ENCODE data around the gene GPC5. TPM values are rescaled to one million over a fixed set of nuclear protein-coding genes. Genes with fewer than 3 reads are reported as not detected.

The GPC5 gene
- total RNA-seq, 1 experiment from 2014 or later = 0.15 TPM

DNA sequence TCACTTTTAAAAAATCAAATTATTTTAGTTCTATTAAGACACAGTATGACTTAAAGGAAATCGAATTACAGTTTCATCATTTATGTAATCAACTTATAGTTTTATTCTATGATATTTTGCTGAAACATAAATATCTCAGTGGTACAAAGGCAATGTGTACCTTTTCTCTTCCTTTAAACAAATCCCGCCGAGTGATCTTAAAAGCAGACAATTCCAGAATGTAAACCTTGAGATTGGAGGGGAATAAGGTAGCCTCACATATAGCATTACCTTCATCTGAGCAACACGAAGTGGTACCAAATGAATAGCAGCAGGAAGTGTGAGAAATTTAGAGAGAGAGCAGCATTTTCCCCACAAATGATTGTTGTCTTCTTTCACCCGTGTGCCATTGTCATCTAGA is 986.0 kb downstream of the GPC5 start:
- DNase-seq = no peak
- Histone ChIP-seq H3K4me1 (ENCODE audit: insufficient read depth, low read length) (no peaks in the 10 kb centered on the region), H3K23ac (ENCODE audit: insufficient read length, low read depth, low read length) (no peak overlapping the region), H2AK5ac (ENCODE audit: insufficient read length, low read length) (no peak overlapping the region), H4K5ac (ENCODE audit: insufficient read length, low read depth, low read length) (no peak overlapping the region), H3K56ac (ENCODE audit: insufficient read length, low read depth, low read length) (no peak overlapping the region), H3K14ac (ENCODE audit: insufficient read depth, low read length) (no peak overlapping the region), H3K18ac (ENCODE audit: insufficient read length, low read depth, low read length) (no peak overlapping the region), H2BK15ac (ENCODE audit: low read depth, low read length) (no peak overlapping the region), H2AFZ (ENCODE audit: low read length) (no peak overlapping the region), H3K9me3 (ENCODE audit: control insufficient read depth, low read depth, low read length) (no peaks in the 10 kb centered on the region), H3K4ac (ENCODE audit: low read depth, low read length) (no peak overlapping the region), H3K4me2 (ENCODE audit: insufficient read depth, insufficient read length, low read length) (no peak overlapping the region), H3K27me3 (ENCODE audit: insufficient read depth, low read length) (no peaks in the 10 kb centered on the region), H2BK20ac (ENCODE audit: low read depth, low read length, poor library complexity, severe bottlenecking) (no peak overlapping the region), H2BK12ac (ENCODE audit: insufficient read length, low read depth, low read length) (no peak overlapping the region), H2BK5ac (ENCODE audit: insufficient read length, low read length) (no peak overlapping the region), H3K79me2 (ENCODE audit: insufficient read depth, low read length) (no peaks in the 10 kb centered on the region), H3K27ac (ENCODE audit: insufficient read length, low read depth, low read length) (no peak overlapping the region), H4K20me1 (ENCODE audit: control insufficient read depth, insufficient read depth, insufficient read length) (no peaks in the 10 kb centered on the region), H3K23me2 (ENCODE audit: insufficient read length, low read depth, low read length, poor library complexity, severe bottlenecking) (no peaks in the 10 kb centered on the region), H4K91ac (ENCODE audit: insufficient read length, low read depth, low read length) (no peak overlapping the region), H3T11ph (ENCODE audit: low read length) (no peak overlapping the region), H2BK120ac (ENCODE audit: low read depth, low read length, poor library complexity, severe bottlenecking) (no peak overlapping the region), H3K9ac (ENCODE audit: extremely low read depth, insufficient read length, low read length) (no peak overlapping the region), H4K8ac (replicated peaks; ENCODE audit: insufficient read length, low read depth, low read length) (no peak overlapping the region), H3K79me1 (ENCODE audit: insufficient read depth, low read depth, low read length, poor library complexity, severe bottlenecking) (no peaks in the 10 kb centered on the region)
- Mint-ChIP-seq H3K4me1 (no peaks in the 10 kb centered on the region), H3K36me3 (ENCODE audit: insufficient read depth in 1 of 3, low read depth in 3 of 3) (no peaks in the 10 kb centered on the region), H3K4me3 (no peak overlapping the region), H3K27me3 (ENCODE audit: low read depth) (peaks cover 6% of the 10 kb centered on the region), H3K9me3 (no peaks in the 10 kb centered on the region; a peak in 1 of 5 replicates), H3K27ac (no peak overlapping the region)
- TF ChIP-seq, protein P1, sequence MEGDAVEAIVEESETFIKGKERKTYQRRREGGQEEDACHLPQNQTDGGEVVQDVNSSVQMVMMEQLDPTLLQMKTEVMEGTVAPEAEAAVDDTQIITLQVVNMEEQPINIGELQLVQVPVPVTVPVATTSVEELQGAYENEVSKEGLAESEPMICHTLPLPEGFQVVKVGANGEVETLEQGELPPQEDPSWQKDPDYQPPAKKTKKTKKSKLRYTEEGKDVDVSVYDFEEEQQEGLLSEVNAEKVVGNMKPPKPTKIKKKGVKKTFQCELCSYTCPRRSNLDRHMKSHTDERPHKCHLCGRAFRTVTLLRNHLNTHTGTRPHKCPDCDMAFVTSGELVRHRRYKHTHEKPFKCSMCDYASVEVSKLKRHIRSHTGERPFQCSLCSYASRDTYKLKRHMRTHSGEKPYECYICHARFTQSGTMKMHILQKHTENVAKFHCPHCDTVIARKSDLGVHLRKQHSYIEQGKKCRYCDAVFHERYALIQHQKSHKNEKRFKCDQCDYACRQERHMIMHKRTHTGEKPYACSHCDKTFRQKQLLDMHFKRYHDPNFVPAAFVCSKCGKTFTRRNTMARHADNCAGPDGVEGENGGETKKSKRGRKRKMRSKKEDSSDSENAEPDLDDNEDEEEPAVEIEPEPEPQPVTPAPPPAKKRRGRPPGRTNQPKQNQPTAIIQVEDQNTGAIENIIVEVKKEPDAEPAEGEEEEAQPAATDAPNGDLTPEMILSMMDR (conservative IDR thresholded peaks at IDR 0.05) = no peak
- no CpG with 5 or more reads among the region's 5 CpGs for WGBS (ENCODE audit: extremely low coverage, insufficient read length, low lambda C conversion rate)

All from H9 (cell line).